ENCODE measurements around the gene SEZ6L. TPM values are rescaled to one million over a fixed set of nuclear protein-coding genes. Genes with fewer than 3 reads are reported as not detected.

SEZ6L gene
- total RNA-seq, 4 donors from 2014 or later: 0.10 to 0.13 TPM; not detected in 2

DNA sequence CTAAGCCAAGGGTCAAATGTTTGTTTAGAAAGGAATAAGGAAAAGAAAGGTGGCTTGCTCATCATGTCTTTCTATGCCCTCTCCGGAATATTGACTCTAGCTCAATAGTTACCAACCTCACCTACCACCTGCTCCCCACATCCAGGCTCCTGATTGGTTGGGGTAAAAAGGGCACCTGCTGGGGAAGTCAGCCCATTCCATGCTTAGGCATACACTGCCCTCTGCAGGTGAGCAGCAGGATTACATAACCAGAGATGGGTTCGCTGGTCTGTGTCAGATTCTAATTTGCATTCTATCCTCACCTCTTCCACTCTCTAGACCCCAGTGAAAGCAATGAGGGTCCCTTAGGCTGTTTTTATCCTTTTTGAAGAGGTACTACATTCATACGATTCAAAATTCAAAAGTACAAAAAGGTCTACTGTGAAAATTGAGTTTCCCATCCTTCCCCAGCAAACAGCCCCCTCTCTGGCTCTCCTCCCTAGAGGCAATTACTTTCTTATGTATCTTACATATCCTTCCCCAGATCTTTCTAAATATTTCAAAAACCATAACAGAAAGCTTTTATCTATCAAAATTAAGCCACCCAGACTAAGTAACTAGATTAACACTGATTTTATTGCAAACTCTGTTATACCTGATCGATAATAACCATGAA is 161.8 kb downstream of the SEZ6L start:
- H3K27me3 ChIP-seq: no peaks in the 10 kb centered on the region
- intact Hi-C loops (cut with DNase I; ENCODE audit: low total_unique reads): loop anchor here (2.0 to 10.0 kb wide), 3 partner anchors 158 to 869 kb away; no protein-coding TSS in a partner anchor

DNA sequence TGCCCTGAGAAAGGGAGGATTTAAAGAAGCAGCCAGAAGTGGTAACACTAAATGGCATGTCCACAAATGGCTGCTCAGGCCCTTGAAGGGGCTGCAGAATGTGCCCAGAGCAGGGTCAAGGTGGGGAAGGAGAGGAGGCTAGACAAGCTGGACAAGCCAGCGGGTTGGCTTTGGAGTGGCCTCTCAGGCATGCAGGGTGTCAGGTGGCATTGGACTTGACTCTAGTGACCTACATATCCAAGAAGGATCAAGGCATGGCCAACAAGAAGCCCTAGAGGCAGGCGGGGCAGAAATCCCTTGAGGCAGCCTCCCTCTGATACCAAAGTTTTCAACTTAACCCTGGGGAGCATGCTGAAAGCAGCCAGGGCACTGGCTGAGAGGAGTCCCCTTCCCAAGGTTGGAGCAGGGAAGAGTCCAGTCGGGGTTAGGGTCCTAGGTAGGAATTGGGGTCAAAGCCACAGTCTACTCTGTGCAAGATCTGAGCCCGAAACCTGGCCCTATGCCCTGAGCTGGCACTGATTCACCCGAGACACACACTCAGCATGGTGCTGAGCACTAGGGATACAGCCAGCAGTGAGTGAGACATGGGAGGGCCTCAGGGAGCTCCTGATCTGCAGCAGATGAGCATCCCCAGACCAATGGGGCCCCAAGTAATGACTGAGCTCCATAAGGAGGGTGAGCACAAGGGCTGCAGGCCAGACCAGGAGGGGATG is 164.0 kb downstream of the SEZ6L start:
- in situ Hi-C loops (cut with MboI; ENCODE audit: low sequenced_read_pairs in 4 of 4) (loop anchor here in 1 of 4 donors (10.0 to 25.0 kb wide), 3 partner anchors 158 to 871 kb away; no protein-coding TSS in a partner anchor), intact Hi-C loops (cut with DNase I; ENCODE audit: low total_unique reads) (loop anchor here (5.0 to 10.0 kb wide), 2 partner anchors 248 to 871 kb away; no protein-coding TSS in a partner anchor)
- DNase-seq (peak; percentile 27 to 52), ATAC-seq (peak; percentile 78 to 88)
- Histone ChIP-seq H3K27ac (no peak overlapping the region), H3K4me3 (no peak overlapping the region), H3K36me3 (no peaks in the 10 kb centered on the region), H3K4me1 (peaks cover 11 to 12% of the 10 kb centered on the region in 2 donors), H3K27me3 (peaks cover 0 to under 1% (median 0%) of the 10 kb centered on the region in 3 donors), H3K9me3 (no peaks in the 10 kb centered on the region)
- TF ChIP-seq, protein P1, sequence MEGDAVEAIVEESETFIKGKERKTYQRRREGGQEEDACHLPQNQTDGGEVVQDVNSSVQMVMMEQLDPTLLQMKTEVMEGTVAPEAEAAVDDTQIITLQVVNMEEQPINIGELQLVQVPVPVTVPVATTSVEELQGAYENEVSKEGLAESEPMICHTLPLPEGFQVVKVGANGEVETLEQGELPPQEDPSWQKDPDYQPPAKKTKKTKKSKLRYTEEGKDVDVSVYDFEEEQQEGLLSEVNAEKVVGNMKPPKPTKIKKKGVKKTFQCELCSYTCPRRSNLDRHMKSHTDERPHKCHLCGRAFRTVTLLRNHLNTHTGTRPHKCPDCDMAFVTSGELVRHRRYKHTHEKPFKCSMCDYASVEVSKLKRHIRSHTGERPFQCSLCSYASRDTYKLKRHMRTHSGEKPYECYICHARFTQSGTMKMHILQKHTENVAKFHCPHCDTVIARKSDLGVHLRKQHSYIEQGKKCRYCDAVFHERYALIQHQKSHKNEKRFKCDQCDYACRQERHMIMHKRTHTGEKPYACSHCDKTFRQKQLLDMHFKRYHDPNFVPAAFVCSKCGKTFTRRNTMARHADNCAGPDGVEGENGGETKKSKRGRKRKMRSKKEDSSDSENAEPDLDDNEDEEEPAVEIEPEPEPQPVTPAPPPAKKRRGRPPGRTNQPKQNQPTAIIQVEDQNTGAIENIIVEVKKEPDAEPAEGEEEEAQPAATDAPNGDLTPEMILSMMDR (IDR thresholded peaks at IDR 0.05 in 4 of 5, conservative IDR thresholded peaks at IDR 0.05 in 1 of 5): no peak
- no peak for TF ChIP-seq POLR2A (IDR thresholded peaks at IDR 0.05)

More for the DNA sequence above, 161.8 kb downstream of the SEZ6L start:
- no peaks in the 10 kb centered on the region for H3K36me3 ChIP-seq
- no peak overlapping the region for H3K4me3 ChIP-seq
- peak in 1 of 2 donors; percentile 46 for DNase-seq
- ATAC-seq: no peak
- no peak overlapping the region for H3K27ac ChIP-seq
- no peaks in the 10 kb centered on the region for H3K9me3 ChIP-seq
- TF ChIP-seq, protein P1 (IDR thresholded peaks at IDR 0.05 in 4 of 5, conservative IDR thresholded peaks at IDR 0.05 in 1 of 5): peak; percentile 74 to 88 (median 81)
- TF ChIP-seq POLR2A (IDR thresholded peaks at IDR 0.05): no peak
- in situ Hi-C loops (cut with MboI; ENCODE audit: low sequenced_read_pairs in 4 of 4): loop anchor here in 1 of 4 donors (10.0 to 25.0 kb wide), 3 partner anchors 156 to 869 kb away; no protein-coding TSS in a partner anchor
- peaks cover 11 to 12% of the 10 kb centered on the region in 2 donors for H3K4me1 ChIP-seq

DNA sequence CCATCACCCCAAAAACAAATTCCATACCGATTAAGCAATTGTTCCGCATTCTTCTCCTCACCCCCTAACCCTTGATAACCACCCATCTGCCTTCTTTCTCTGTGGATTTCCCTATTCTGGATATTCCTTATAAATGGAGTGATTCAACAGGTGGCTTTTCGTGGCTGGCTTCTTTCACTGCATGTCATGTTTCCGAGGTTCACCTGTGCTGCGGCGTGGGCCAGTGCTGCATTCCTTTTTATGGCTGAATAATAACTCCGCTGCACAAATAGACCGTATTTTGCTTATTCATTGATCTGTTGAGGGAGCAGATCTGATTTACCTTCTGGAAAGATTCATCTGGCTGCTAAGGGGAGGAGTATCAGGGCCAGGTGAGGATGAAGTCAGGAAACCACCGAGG is 165.0 kb downstream of the SEZ6L start:
- ATAC-seq (no peak), DNase-seq (no peak)
- Histone ChIP-seq H3K9me3 (no peaks in the 10 kb centered on the region), H3K27me3 (peaks cover 0 to 6% (median 0%) of the 10 kb centered on the region in 3 donors), H3K27ac (no peak overlapping the region), H3K4me3 (no peak overlapping the region), H3K36me3 (no peaks in the 10 kb centered on the region), H3K4me1 (peaks cover 11 to 12% of the 10 kb centered on the region in 2 donors)
- in situ Hi-C loops (cut with MboI; ENCODE audit: low sequenced_read_pairs in 4 of 4): loop anchor here in 1 of 4 donors (10.0 to 25.0 kb wide), 3 partner anchors 159 to 872 kb away; no protein-coding TSS in a partner anchor
- no peak for TF ChIP-seq POLR2A (IDR thresholded peaks at IDR 0.05)
- TF ChIP-seq, protein P1 (IDR thresholded peaks at IDR 0.05 in 4 of 5, conservative IDR thresholded peaks at IDR 0.05 in 1 of 5): no peak
- intact Hi-C loops (cut with DNase I; ENCODE audit: low total_unique reads): loop anchor here (5.0 to 10.0 kb wide), 2 partner anchors 249 to 872 kb away; no protein-coding TSS in a partner anchor

DNA sequence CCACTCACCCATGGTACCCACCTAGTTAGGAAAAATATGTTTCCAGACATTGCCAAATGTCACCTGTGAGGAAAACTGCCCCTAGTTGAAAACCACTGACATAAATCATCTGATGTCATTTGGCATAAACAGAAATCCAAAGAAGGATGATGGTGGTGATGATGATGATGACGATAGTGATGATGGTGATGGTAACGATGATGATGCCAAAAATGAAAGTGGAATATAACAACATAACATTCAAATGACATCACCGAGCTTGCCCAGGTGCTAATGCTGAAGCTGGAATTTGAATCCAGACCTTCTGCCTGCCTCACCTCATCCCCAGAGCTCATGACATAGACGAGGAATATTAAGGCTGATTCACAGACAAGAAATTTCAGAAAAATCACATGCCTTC is 167.5 kb downstream of the SEZ6L start:
- H3K27me3 ChIP-seq: peaks cover 0 to 6% (median 0%) of the 10 kb centered on the region in 3 donors
- H3K9me3 ChIP-seq: no peaks in the 10 kb centered on the region
- H3K4me1 ChIP-seq: peaks cover 11 to 12% of the 10 kb centered on the region in 2 donors
- H3K27ac ChIP-seq: no peak overlapping the region
- in situ Hi-C loops (cut with MboI; ENCODE audit: low sequenced_read_pairs in 4 of 4): loop anchor here in 1 of 4 donors (10.0 to 25.0 kb wide), 3 partner anchors 162 to 874 kb away; no protein-coding TSS in a partner anchor
- H3K4me3 ChIP-seq: no peak overlapping the region
- ATAC-seq (no peak), DNase-seq (no peak)
- H3K36me3 ChIP-seq: no peaks in the 10 kb centered on the region
- no peak for TF ChIP-seq POLR2A (IDR thresholded peaks at IDR 0.05)
- TF ChIP-seq, protein P1 (IDR thresholded peaks at IDR 0.05 in 4 of 5, conservative IDR thresholded peaks at IDR 0.05 in 1 of 5): no peak
- intact Hi-C loops (cut with DNase I; ENCODE audit: low total_unique reads): loop anchor here (10.0 kb wide), 1 partner anchor 252 kb away; no protein-coding TSS in a partner anchor
